SK-N-SH treated with all-trans-retinoic acid at 6 μM for 48 hours (cell line): ENCODE results near the gene NUB1.

Experiments used
- GLIS3 ChIP-seq: fragments of 250-450 bp; sonication (Bioruptor Pico); IDR thresholded peaks from 2 replicates; pipeline ENCODE4 v1.5.0; 2020; ENCODE audit warnings: mild to moderate bottlenecking, moderate library complexity
- PPARA ChIP-seq: fragments of 250-450 bp; sonication (Bioruptor Pico); IDR thresholded peaks from 2 replicates; pipeline ENCODE4 v1.5.0; 2020; ENCODE audit warnings: mild to moderate bottlenecking, borderline replicate concordance
- RARB ChIP-seq: fragments of 250-450 bp; sonication (Bioruptor Pico); IDR thresholded peaks from 2 replicates; pipeline ENCODE4 v1.8.0; 2021; ENCODE audit warnings: mild to moderate bottlenecking, moderate library complexity
- TCF4 ChIP-seq: fragments of 250-450 bp; sonication (Bioruptor Pico); IDR thresholded peaks from 2 replicates; pipeline ENCODE4 v1.8.0; 2021; ENCODE audit warnings: mild to moderate bottlenecking, moderate library complexity, borderline replicate concordance
- TOX ChIP-seq: fragments of 250-450 bp; sonication (Bioruptor Pico); IDR thresholded peaks from 2 replicates; pipeline ENCODE4 v1.8.0; 2021; ENCODE audit warnings: mild to moderate bottlenecking, moderate library complexity, borderline replicate concordance
- ZFP30 ChIP-seq: fragments of 450-650 bp; formaldehyde crosslinking; IDR thresholded peaks from 2 replicates; pipeline ENCODE4 v1.5.0; 2022; ENCODE audit warnings: mild to moderate bottlenecking, moderate library complexity
- ZNF565 ChIP-seq: fragments of 450-650 bp; formaldehyde crosslinking; conservative IDR thresholded peaks from 2 replicates; pipeline ENCODE4 v1.5.0; 2020; ENCODE audit warnings: low read depth, mild to moderate bottlenecking, moderate library complexity
- TF ChIP-seq, protein P1 (sequence below): fragments of 250-450 bp; sonication (Bioruptor Pico); IDR thresholded peaks from 2 replicates; pipeline ENCODE4 v1.8.0; 2020; ENCODE audit warnings: mild to moderate bottlenecking, moderate library complexity, borderline replicate concordance
- TF ChIP-seq, protein P2 (sequence below): fragments of 250-450 bp; sonication (Bioruptor Pico); IDR thresholded peaks from 2 replicates; pipeline ENCODE4 v1.8.0; 2021; ENCODE audit warnings: low read depth, mild to moderate bottlenecking, moderate library complexity, borderline replicate concordance

- TF ChIP-seq, protein P1, sequence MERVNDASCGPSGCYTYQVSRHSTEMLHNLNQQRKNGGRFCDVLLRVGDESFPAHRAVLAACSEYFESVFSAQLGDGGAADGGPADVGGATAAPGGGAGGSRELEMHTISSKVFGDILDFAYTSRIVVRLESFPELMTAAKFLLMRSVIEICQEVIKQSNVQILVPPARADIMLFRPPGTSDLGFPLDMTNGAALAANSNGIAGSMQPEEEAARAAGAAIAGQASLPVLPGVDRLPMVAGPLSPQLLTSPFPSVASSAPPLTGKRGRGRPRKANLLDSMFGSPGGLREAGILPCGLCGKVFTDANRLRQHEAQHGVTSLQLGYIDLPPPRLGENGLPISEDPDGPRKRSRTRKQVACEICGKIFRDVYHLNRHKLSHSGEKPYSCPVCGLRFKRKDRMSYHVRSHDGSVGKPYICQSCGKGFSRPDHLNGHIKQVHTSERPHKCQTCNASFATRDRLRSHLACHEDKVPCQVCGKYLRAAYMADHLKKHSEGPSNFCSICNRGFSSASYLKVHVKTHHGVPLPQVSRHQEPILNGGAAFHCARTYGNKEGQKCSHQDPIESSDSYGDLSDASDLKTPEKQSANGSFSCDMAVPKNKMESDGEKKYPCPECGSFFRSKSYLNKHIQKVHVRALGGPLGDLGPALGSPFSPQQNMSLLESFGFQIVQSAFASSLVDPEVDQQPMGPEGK (CRISPR knock-in tag) = no peak
- TF ChIP-seq TOX = no peak
- TF ChIP-seq PPARA (CRISPR knock-in tag) = no peak
- no peak for TF ChIP-seq GLIS3
- TF ChIP-seq RARB = no peak
- no peak for TF ChIP-seq ZNF565 (CRISPR knock-in tag)
- no peak for TF ChIP-seq ZFP30 (CRISPR knock-in tag)
- no peak for TF ChIP-seq TCF4 (CRISPR knock-in tag)
- TF ChIP-seq, protein P2, sequence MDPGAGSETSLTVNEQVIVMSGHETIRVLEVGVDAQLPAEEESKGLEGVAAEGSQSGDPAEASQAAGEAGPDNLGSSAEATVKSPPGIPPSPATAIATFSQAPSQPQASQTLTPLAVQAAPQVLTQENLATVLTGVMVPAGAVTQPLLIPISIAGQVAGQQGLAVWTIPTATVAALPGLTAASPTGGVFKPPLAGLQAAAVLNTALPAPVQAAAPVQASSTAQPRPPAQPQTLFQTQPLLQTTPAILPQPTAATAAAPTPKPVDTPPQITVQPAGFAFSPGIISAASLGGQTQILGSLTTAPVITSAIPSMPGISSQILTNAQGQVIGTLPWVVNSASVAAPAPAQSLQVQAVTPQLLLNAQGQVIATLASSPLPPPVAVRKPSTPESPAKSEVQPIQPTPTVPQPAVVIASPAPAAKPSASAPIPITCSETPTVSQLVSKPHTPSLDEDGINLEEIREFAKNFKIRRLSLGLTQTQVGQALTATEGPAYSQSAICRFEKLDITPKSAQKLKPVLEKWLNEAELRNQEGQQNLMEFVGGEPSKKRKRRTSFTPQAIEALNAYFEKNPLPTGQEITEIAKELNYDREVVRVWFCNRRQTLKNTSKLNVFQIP (CRISPR knock-in tag) = no peak
These were observed 46.8 kb downstream of the NUB1 start for GRCh38 chr7:151388430-151388829.
